Measurements from ENCODE around the gene ELP5. TPM values are rescaled to one million over a fixed set of nuclear protein-coding genes. Genes with fewer than 3 reads are reported as not detected.
A peak's percentile ranks its signal among the peaks of the same experiment; 100 is the strongest.

The ELP5 gene
- total and polyA plus RNA-seq, 2 experiments from 2014 or later = 38.3 to 41.4 TPM

- no peak for TF ChIP-seq ZNF462 (CRISPR knock-in tag; IDR thresholded peaks at IDR 0.05)
Measured at GRCh38 chr17:7251661-7252175, 297 bp upstream of the ELP5 start, which contains the start of gene CTDNEP1 (continued).

GRCh38 chr17:7253082-7253481 is 1.1 kb downstream of the ELP5 start:
- Histone ChIP-seq H3K27ac (ENCODE audit: low read depth) (peak overlapping the region; percentile 96), H3K9me2 (ENCODE audit: insufficient read depth) (no peaks in the 10 kb centered on the region), H3F3A (replicated peaks; ENCODE audit: low read depth) (peaks cover 15% of the 10 kb centered on the region; the same call in 1 of the 2 replicates), H3K79me2 (replicated peaks; ENCODE audit: insufficient read depth) (peaks cover 47% of the 10 kb centered on the region), H3K4me3 (peak overlapping the region; percentile 65), H3K4me1 (ENCODE audit: insufficient read depth) (peaks cover 15% of the 10 kb centered on the region), H2AFZ (no peak overlapping the region), H3K4me2 (peak overlapping the region; percentile 87), H3K27me3 (ENCODE audit: insufficient read depth) (no peaks in the 10 kb centered on the region), H3K36me3 (ENCODE audit: insufficient read depth) (peaks cover 13% of the 10 kb centered on the region), H4K20me1 (replicated peaks; ENCODE audit: insufficient read depth) (peaks cover 28% of the 10 kb centered on the region)
- Mint-ChIP-seq H3K4me1 (peaks cover 28% of the 10 kb centered on the region), H3K27ac (peak overlapping the region; percentile 100), H3K4me3 (peak overlapping the region; percentile 91), H3K27me3 (ENCODE audit: insufficient read depth, low read depth, poor library complexity) (peaks cover 18% of the 10 kb centered on the region), H3K36me3 (ENCODE audit: low read depth) (peaks cover 49% of the 10 kb centered on the region), H3K9me3 (peaks cover 3% of the 10 kb centered on the region; the same call in 2 of the 3 replicates)
- DNase-seq (ENCODE audit: low spot score) (no peak), ATAC-seq (no peak)
- TF ChIP-seq JUNB (IDR thresholded peaks at IDR 0.05; ENCODE audit: unreplicated experiment) (no peak), NANOG (IDR thresholded peaks at IDR 0.05; ENCODE audit: borderline replicate concordance) (no peak), ZNF462 (CRISPR knock-in tag; IDR thresholded peaks at IDR 0.05) (no peak), POLR2AphosphoS5 (IDR thresholded peaks at IDR 0.05; ENCODE audit: low read depth) (no peak), REST (IDR thresholded peaks at IDR 0.05; ENCODE audit: unreplicated experiment) (no peak), STAT1 (IDR thresholded peaks at IDR 0.05; ENCODE audit: unreplicated experiment) (no peak)

Data from GM23338 (cell line).